Endometrial microvascular endothelial cells (primary cell): ENCODE data around the gene TOM1L2. TPM values are rescaled to one million over a fixed set of nuclear protein-coding genes. Genes with fewer than 3 reads are reported as not detected.
"Not testable (repeated sequence)": the region's sequence is repeated elsewhere in the genome, so short reads cannot be mapped to it uniquely, and the experiment has no call there.

Experiments
- in situ Hi-C: cut with HindIII; loops from 2 replicates; pipeline ENCODE4 v1.10.0; 2017; ENCODE audit warnings: low sequenced_read_pairs, low pct_unique_long_range_greater_than_20kb; ENCODE audit errors: inconsistent ontology term
- total RNA-seq: library from RNA; depleted of rRNA; stranded (reverse); fragments of >200 nt; gene quantifications from one replicate; pipeline ENCODE4 v1.2.3, GENCODE V29; 2015; ENCODE audit errors: inconsistent ontology term

TOM1L2 gene
- total RNA-seq, 1 donor from 2014 or later: 68.5 TPM

DNA sequence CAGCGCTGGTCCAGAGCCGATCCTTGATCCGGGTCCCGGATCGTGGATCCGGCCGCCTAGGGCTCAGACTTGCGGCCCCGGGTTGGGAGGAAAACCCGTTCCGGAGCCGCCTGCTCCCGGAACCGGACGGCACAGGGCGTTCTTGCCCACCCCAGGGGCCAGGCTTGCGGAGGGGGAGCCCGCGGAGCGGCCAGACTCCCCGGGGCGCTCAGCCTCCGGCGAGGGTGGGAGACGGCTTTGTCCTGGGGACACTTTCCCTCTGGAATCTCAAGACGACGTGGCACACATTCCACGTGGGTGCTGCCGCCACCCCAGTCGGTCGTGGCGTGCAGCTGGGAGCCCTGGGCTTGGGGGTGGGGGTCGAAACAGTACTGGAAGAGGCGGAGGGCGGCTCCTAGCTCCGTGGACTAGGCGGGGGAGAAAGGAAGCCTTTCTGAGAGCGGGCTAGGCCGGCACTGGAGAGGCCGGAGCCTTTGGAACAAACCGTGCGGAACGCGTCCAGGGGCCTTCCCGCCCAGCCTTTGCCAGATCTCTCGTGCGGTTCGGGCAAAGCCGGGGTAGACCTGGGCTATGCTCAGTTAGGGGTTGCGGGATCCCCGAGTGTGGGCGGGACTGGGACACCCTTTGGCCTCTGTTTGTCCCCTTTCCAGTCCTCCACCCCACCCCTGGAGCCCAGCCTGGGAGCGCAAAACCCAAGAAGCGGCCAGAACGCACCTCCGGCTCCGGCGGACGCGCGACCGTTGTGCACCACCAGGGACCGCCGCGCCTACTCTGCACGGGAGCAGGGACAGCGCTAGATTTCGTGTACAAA is 161.9 kb downstream of the TOM1L2 start:
- in situ Hi-C loops: loop anchor here (10.0 kb wide), 1 partner anchor 135 kb away; no protein-coding TSS in a partner anchor

DNA sequence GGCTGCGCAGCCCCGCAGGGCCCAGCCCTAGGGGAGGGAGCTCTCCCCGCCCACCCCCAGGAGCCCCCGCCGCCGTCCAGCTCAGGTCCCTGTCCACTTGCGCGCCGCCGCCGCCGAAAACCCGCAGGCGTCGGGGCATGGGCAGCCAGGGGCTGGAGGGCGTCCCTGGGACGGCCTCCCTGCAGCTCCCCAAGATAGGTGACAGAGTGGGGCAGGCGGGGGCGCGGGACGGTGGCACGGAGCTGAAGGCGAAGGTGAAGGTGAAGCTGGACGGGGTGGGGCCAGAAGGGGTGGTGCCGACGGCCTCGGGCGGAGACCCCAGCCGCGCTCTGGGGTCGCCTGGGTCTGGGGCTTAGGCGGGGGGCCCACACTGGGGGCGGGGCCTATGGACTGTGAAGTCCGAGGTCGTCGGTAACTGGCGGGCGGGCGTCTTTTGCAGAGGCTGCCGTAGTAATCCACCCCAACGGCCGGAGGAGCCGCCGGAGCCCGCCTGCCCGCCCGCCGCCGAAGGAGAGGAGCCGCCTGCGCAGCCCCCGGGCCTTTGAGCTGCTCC is 162.6 kb downstream of the TOM1L2 start:
- in situ Hi-C loops: loop anchor here (10.0 kb wide), 1 partner anchor 135 kb away; no protein-coding TSS in a partner anchor

- in situ Hi-C loops: no loop called here
Observed at GRCh38 chr17:17808706-17809432, 163.3 kb downstream of the TOM1L2 start.

GRCh38 chr17:17808200-17808599 is 164.0 kb downstream of the TOM1L2 start:
- in situ Hi-C loops: not testable (repeated sequence)

DNA sequence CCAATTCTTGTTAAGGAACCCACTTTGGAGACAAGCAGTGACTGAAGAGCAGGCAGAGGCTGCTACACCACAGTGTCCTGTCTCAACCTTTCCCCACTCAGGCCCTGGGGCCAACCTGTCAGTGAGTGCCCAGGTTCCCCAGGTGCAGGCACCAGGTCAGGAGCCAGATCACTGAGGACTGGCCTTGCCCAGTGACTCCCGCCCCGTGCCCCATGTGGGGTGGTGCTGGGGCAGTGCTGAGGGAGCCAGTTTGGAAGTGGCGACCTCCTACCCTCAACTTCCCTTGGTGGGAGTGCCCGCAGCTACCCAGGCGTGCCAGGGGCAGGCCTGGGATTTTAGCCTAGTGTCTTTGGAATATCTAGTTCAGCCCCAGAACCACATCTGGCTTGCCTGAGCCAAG is 164.8 kb downstream of the TOM1L2 start:
- in situ Hi-C loops: no loop called here

- in situ Hi-C loops: no loop called here
Observed at GRCh38 chr17:17806611-17807274, 165.5 kb downstream of the TOM1L2 start.

DNA sequence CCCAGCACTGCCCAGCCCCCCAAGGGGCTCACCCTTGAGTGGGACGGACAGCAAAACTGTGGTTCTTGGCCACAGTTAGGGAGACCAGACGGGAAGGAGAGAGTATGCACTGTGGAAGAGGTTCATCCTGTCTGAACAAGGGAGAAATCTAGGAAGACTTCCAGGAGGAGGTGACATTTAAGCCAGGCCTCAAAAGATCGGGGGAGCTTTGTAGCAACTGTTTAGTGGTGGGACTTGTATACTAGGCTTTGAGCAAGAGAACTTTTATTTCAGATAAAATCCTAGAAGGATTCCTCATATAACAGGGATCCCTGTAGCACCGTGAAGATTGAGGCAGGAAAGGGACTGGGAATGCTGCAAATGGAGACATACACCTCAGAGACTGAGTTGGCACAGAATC is 166.2 kb downstream of the TOM1L2 start:
- in situ Hi-C loops: no loop called here

GRCh38 chr17:17805575-17805974 is 166.6 kb downstream of the TOM1L2 start:
- in situ Hi-C loops: no loop called here

GRCh38 chr17:17804007-17804406 is 168.2 kb downstream of the TOM1L2 start:
- in situ Hi-C loops: no loop called here

- in situ Hi-C loops: no loop called here
Observed at GRCh38 chr17:17801800-17802481, 170.3 kb downstream of the TOM1L2 start.

DNA sequence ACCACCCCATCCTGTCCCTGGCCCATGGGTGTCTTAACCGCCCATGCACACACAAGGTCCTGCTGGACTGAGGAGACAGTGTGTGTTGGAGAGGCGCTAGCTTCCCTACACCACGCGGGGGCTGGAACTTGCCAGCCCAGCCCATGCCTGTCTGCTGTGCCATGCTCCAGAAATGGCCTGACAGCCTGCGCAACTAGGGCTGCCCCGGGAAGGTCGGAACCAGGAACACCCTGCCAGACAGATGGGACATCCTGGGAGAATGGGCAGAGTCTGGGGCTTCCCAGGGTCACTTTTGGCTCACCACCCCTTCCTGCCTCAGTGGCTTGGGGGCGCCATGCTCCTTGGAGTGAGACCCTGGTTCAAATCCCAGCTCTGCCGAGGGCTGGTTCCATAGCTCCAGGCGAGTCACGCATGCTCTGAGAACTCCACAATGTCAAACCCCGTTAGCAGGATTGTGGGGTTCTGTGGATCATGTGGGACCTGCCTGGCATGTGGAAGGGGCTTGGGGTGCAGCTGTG is 171.6 kb downstream of the TOM1L2 start:
- in situ Hi-C loops: no loop called here

- in situ Hi-C loops: no loop called here
Observed at GRCh38 chr17:17798573-17799255, 173.5 kb downstream of the TOM1L2 start.

- in situ Hi-C loops: no loop called here
Observed at GRCh38 chr17:17798010-17798556, 174.1 kb downstream of the TOM1L2 start.

GRCh38 chr17:17797119-17797809 is 174.9 kb downstream of the TOM1L2 start:
- in situ Hi-C loops: no loop called here

GRCh38 chr17:17796787-17797061 is 175.5 kb downstream of the TOM1L2 start:
- in situ Hi-C loops: no loop called here

- in situ Hi-C loops: no loop called here
Observed at GRCh38 chr17:17795946-17796786, 176.0 kb downstream of the TOM1L2 start.

DNA sequence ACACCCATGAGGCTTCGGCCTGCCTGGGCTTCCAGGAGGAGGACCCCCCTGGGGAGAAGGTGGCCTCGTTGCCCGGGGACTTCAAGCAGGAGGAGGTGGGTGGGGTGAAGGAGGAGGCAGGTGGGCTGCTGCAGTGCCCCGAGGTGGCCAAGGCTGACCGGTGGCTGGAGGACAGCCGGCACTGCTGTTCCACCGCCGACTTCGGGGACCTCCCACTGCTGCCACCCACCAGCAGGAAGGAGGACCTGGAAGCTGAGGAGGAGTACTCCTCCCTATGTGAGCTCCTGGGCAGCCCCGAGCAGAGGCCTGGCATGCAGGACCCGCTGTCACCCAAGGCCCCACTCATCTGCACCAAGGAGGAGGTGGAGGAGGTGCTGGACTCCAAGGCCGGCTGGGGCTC is 176.9 kb downstream of the TOM1L2 start:
- in situ Hi-C loops: no loop called here
